GM13977 (cell line): ENCODE results near the gene RIMKLA.

Experiments used
- DNase-seq: peaks from one replicate; pipeline ENCODE4 v3.0.0; 2012; ENCODE audit warnings: low spot score
- CTCF ChIP-seq: IDR thresholded peaks from 2 replicates; pipeline ENCODE4 v1.5.1; 2012; ENCODE audit warnings: mild to moderate bottlenecking, control low read depth; ENCODE audit not compliant: insufficient read depth; ENCODE audit errors: extremely low read depth, missing control alignments
- in situ Hi-C: fragments of 300-500 bp; cut with MboI; formaldehyde crosslinking; loops from one replicate; pipeline ENCODE4 v1.12.0; 2022; ENCODE audit warnings: low sequenced_read_pairs, low pct_unique_long_range_greater_than_20kb, mixed read lengths, inconsistent platforms; ENCODE audit not compliant: unreplicated experiment

RIMKLA gene

GRCh38 chr1:42368096-42368795 is 12.3 kb upstream of the RIMKLA start:
- TF ChIP-seq CTCF: no peak
- no peak for DNase-seq
- in situ Hi-C loops: no loop called here

GRCh38 chr1:42369471-42369870 is 11.1 kb upstream of the RIMKLA start:
- TF ChIP-seq CTCF: no peak
- no peak for DNase-seq
- in situ Hi-C loops: no loop called here

- TF ChIP-seq CTCF: no peak
- in situ Hi-C loops: no loop called here
- no peak for DNase-seq
These were observed 9.6 kb upstream of the RIMKLA start for GRCh38 chr1:42370876-42371549.

DNA sequence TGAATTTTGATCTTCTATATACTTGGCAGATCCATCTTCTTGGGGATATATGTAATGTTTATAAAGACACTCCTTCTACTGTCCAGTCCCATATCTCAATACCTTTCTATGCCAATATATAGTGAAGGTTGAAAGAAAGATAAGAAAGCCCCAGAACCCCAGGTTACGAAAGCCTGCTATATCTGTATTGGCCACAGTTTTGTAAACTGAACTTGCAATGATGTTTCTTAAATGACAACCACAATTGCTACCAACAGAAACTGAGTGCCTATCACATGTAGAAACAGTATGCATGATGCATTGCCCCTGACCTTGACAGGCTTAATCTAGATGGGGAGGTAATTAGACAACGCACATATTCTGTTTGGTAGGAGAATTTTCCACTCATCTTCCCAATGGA is 7.8 kb upstream of the RIMKLA start:
- no peak for TF ChIP-seq CTCF
- DNase-seq: no peak
- in situ Hi-C loops: no loop called here

GRCh38 chr1:42379794-42380585 is 602 bp upstream of the RIMKLA start:
- in situ Hi-C loops: no loop called here
- DNase-seq: peak; percentile 38
- no peak for TF ChIP-seq CTCF

DNA sequence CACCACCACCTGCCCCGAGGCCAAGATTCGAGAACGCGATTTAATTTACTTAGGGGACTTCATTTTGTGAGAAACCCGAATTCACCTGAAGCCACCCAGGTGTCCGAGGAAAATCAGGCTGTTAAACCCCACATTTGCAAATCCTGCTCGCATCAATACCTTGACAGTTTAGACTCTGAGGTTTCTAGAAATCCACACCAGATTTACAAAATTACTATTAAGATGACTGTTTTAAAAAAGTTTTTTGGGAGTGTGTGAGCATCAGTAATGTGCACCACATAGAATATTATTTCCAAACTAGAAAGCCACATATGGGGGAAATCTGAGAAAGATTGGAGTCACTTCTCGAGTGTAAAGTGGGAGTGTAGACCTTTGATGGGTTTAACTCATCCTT is 685 bp downstream of the RIMKLA start:
- in situ Hi-C loops: no loop called here
- no peak for DNase-seq
- TF ChIP-seq CTCF: no peak
